Lung microvascular endothelial cell (primary cell): ENCODE measurements around the gene PDHX. TPM values are rescaled to one million over a fixed set of nuclear protein-coding genes. Genes with fewer than 3 reads are reported as not detected.
"Not testable (repeated sequence)": the region's sequence is repeated elsewhere in the genome, so short reads cannot be mapped to it uniquely, and the experiment has no call there.

ENCODE experiments used
- DNase-seq, 2 donors: peaks; one replicate each; pipeline versions ENCODE4 v3.0.0 to v3.0.0-alpha.2; 2010; ENCODE audit warnings: low read depth in 2 of 2
- total RNA-seq: library from RNA; depleted of rRNA; stranded (reverse); fragments of >200 nt; gene quantifications from 2 replicates; pipeline ENCODE4 v1.2.1, GENCODE V29; 2014

The PDHX gene
- total RNA-seq, 1 donor from 2014 or later = 17.7 TPM

- DNase-seq = no peak
These were observed 99.4 kb downstream of the PDHX start for GRCh38 chr11:35015621-35016387.

GRCh38 chr11:35016916-35017315, 100.5 kb downstream of the PDHX start:
- DNase-seq = no peak

- DNase-seq = no peak
These were observed 101.3 kb downstream of the PDHX start for GRCh38 chr11:35017528-35018342.

GRCh38 chr11:35021589-35021988, 105.2 kb downstream of the PDHX start:
- DNase-seq = no peak

- DNase-seq = not testable (repeated sequence)
These were observed 107.5 kb downstream of the PDHX start for GRCh38 chr11:35023940-35024339.

- DNase-seq = not testable (repeated sequence)
These were observed 111.6 kb downstream of the PDHX start for GRCh38 chr11:35028007-35028406.

- DNase-seq = peak in 1 of 2 donors; percentile 71
These were observed 113.7 kb downstream of the PDHX start for GRCh38 chr11:35029979-35030682.

GRCh38 chr11:35030716-35031213, 114.3 kb downstream of the PDHX start:
- peak; percentile 29 to 94 for DNase-seq

GRCh38 chr11:35031346-35031745, 114.9 kb downstream of the PDHX start:
- no peak for DNase-seq

GRCh38 chr11:35031867-35032266, 115.4 kb downstream of the PDHX start:
- DNase-seq = peak in 1 of 2 donors; percentile 47

GRCh38 chr11:35033011-35033410, 116.6 kb downstream of the PDHX start:
- no peak for DNase-seq

- DNase-seq = no peak
These were observed 118.0 kb downstream of the PDHX start for GRCh38 chr11:35034401-35034800.

- peak in 1 of 2 donors; percentile 91 for DNase-seq
These were observed 119.5 kb downstream of the PDHX start for GRCh38 chr11:35035894-35036408.

GRCh38 chr11:35036639-35037038, 120.2 kb downstream of the PDHX start:
- no peak for DNase-seq

- no peak for DNase-seq
These were observed 122.0 kb downstream of the PDHX start for GRCh38 chr11:35038211-35038928.

- DNase-seq = no peak
These were observed 122.7 kb downstream of the PDHX start for GRCh38 chr11:35039076-35039475.

- peak in 1 of 2 donors; percentile 54 for DNase-seq
These were observed 124.0 kb downstream of the PDHX start for GRCh38 chr11:35040221-35040942.

GRCh38 chr11:35041070-35041554, 124.7 kb downstream of the PDHX start:
- no peak for DNase-seq

GRCh38 chr11:35042224-35042623, 125.8 kb downstream of the PDHX start:
- no peak for DNase-seq

GRCh38 chr11:35042913-35043312, 126.5 kb downstream of the PDHX start:
- no peak for DNase-seq
